Endothelial cell of umbilical vein (primary cell): ENCODE measurements around the gene PIF1. TPM values are rescaled to one million over a fixed set of nuclear protein-coding genes. Genes with fewer than 3 reads are reported as not detected.

Experiments
- BruUV-seq: library from RNA; stranded (reverse); fragments of 400-500 nt; replicated peaks from 2 replicates; lab custom pipeline; 2021; lab: Mats Ljungman, UMichigan
- CTCF ChIA-PET: fragments of 300-600, 350-600 bp; sonication (Branson Sonifier 250); formaldehyde crosslinking; loops from one replicate; lab custom pipeline; 2021; ENCODE audit warnings: antibody characterized with exemption, inconsistent platforms; lab: Charles Lee
- POLR2A ChIA-PET: fragments of 300-600, 350-600 bp; sonication (Branson Sonifier 250); formaldehyde crosslinking; loops from one replicate; lab custom pipeline; 2021; ENCODE audit warnings: antibody characterized with exemption, inconsistent platforms; lab: Charles Lee
- DNase-seq: peaks from one replicate; pipeline ENCODE4 v3.0.0-alpha.2; 2011; ENCODE audit warnings: low read depth, low spot score
- FAIRE-seq: peaks from 2 replicates; lab custom pipeline; 2011; peaks lifted over from hg19 to GRCh38; lab: Jason Lieb, UNC
- H2AFZ ChIP-seq: 2 replicates; pipeline ENCODE4 v1.6.0; 2012; ENCODE audit warnings: low read depth, low read length, control low read depth, inconsistent platforms
- H3K27ac ChIP-seq: 2 replicates; pipeline ENCODE4 v1.5.1; 2011; ENCODE audit warnings: low read depth, mild to moderate bottlenecking, control low read depth, low read length, moderate library complexity; ENCODE audit not compliant: insufficient read depth
- H3K27me3 ChIP-seq, 2 experiments: 2 replicates each; pipeline versions ENCODE4 v1.6.0 to v1.6.1; 2011; ENCODE audit warnings: low read length in 2 of 2, mixed read lengths in 1 of 2; ENCODE audit not compliant: control insufficient read depth in 2 of 2, insufficient read depth in 2 of 2
- H3K36me3 ChIP-seq, 2 experiments: 2 replicates in 1 of 2; 3 replicates in 1 of 2; pipeline ENCODE4 v1.5.1; 2011; ENCODE audit warnings: low read length in 2 of 2, mild to moderate bottlenecking in 1 of 2, moderate library complexity in 1 of 2; ENCODE audit not compliant: control insufficient read depth in 2 of 2, insufficient read depth in 2 of 2; ENCODE audit errors: extremely low read depth in 1 of 2
- H3K4me1 ChIP-seq: 3 replicates; pipeline ENCODE4 v1.5.1; 2011; ENCODE audit warnings: mild to moderate bottlenecking, low read length; ENCODE audit not compliant: control insufficient read depth, insufficient read depth; ENCODE audit errors: extremely low read depth
- H3K4me2 ChIP-seq: 2 replicates; pipeline ENCODE4 v1.6.1; 2011; ENCODE audit warnings: low read length, control low read depth, mixed read lengths; ENCODE audit not compliant: insufficient read depth
- H3K4me3 ChIP-seq, 3 experiments: fragments of 200-600 bp in 1 of 3; sonication (generic), shearing (Covaris generic) in 1 of 3; replicated peaks in 1 of 3; 2 replicates each; pipeline ENCODE4 v1.5.1; 2011 to 2016; ENCODE audit warnings: control low read depth in 3 of 3, low read length in 3 of 3, mild to moderate bottlenecking in 2 of 3, inconsistent platforms in 1 of 3, low read depth in 1 of 3, moderate library complexity in 1 of 3; ENCODE audit not compliant: insufficient read depth in 1 of 3
- H3K79me2 ChIP-seq: 2 replicates; pipeline ENCODE4 v1.6.0; 2012; ENCODE audit warnings: low read length, inconsistent platforms; ENCODE audit not compliant: control insufficient read depth, insufficient read depth
- H3K9ac ChIP-seq: replicated peaks from 2 replicates; pipeline ENCODE3; 2011; ENCODE audit warnings: low read length, control low read depth; ENCODE audit not compliant: insufficient read depth; ENCODE audit errors: extremely low read depth
- H3K9me1 ChIP-seq: replicated peaks from 3 replicates; pipeline ENCODE4 v1.6.0; 2011; ENCODE audit warnings: mild to moderate bottlenecking, low read length; ENCODE audit not compliant: control insufficient read depth, insufficient read depth; ENCODE audit errors: extremely low read depth
- H3K9me3 ChIP-seq: replicated peaks from 2 replicates; pipeline ENCODE4 v1.5.1; 2012; ENCODE audit warnings: low read length, inconsistent platforms; ENCODE audit not compliant: control insufficient read depth, insufficient read depth
- H4K20me1 ChIP-seq: replicated peaks from 2 replicates; pipeline ENCODE3; 2011; ENCODE audit warnings: mild to moderate bottlenecking, low read length; ENCODE audit not compliant: control insufficient read depth, insufficient read depth; ENCODE audit errors: extremely low read depth
- EZH2 ChIP-seq: IDR thresholded peaks from 2 replicates; pipeline ENCODE4 v1.6.1; 2012; ENCODE audit warnings: borderline replicate concordance, low read depth, mild to moderate bottlenecking, moderate library complexity, low read length, inconsistent platforms; ENCODE audit not compliant: severe bottlenecking
- FOS ChIP-seq: IDR thresholded peaks from 2 replicates; pipeline ENCODE4 v1.6.1; 2011; ENCODE audit warnings: mild to moderate bottlenecking, low read length, moderate library complexity, borderline replicate concordance; ENCODE audit not compliant: insufficient read depth
- GATA2 ChIP-seq: IDR thresholded peaks from 2 replicates; pipeline ENCODE4 v1.7.0; 2011; ENCODE audit warnings: low read depth, mild to moderate bottlenecking, moderate library complexity, mixed read lengths, low read length; ENCODE audit not compliant: insufficient read length, insufficient read depth
- JUN ChIP-seq: IDR thresholded peaks from 2 replicates; pipeline ENCODE4 v1.6.1; 2011; ENCODE audit warnings: borderline replicate concordance, low read depth; ENCODE audit not compliant: insufficient read length, insufficient read depth
- MYC ChIP-seq: IDR thresholded peaks from one replicate; pipeline ENCODE4 v1.6.1; 2011; ENCODE audit warnings: mild to moderate bottlenecking, low read depth, low read length
- POLR2A ChIP-seq: IDR thresholded peaks from 2 replicates; pipeline ENCODE4 v1.6.1; 2012; ENCODE audit warnings: low read depth, mild to moderate bottlenecking, control low read depth, low read length
- POLR2AphosphoS5 ChIP-seq: IDR thresholded peaks from 2 replicates; pipeline ENCODE4 v1.6.1; 2012; ENCODE audit warnings: low read depth, mild to moderate bottlenecking, control low read depth, low read length, moderate library complexity; ENCODE audit not compliant: insufficient read depth
- dilution Hi-C: fragments of 300-500 bp; cut with MboI; formaldehyde crosslinking; loops from one replicate; pipeline ENCODE4 v1.15.0; 2019; ENCODE audit warnings: low sequenced_read_pairs; ENCODE audit not compliant: extremely low pct_ligation_motif_present
- intact Hi-C: fragments of 100-400 bp; cut with micrococcal nuclease; formaldehyde crosslinking; loops from one replicate; pipeline ENCODE4 v1.10.0; 2022
- polyA plus RNA-seq, 4 experiments: library from polyadenylated mRNA; depleted of rRNA in 3 of 4; stranded (reverse) in 3 of 4; unstranded in 1 of 4; fragments of >200 nt; gene quantifications; 2 replicates each; pipeline versions ENCODE4 v1.2.1 to v1.2.3, GENCODE V29; 2011 to 2012; ENCODE audit warnings: missing spikeins in 1 of 4
- total RNA-seq: library from RNA; stranded (reverse); gene quantifications from 2 replicates; pipeline ENCODE4 v1.2.3, GENCODE V29; 2021
- TF ChIP-seq, protein P1 (sequence below), 2 donors: IDR thresholded peaks; 1 replicate in 1 of 2; 2 replicates in 1 of 2; pipeline ENCODE4 v1.5.1; 2011; ENCODE audit warnings: low read length in 2 of 2, mild to moderate bottlenecking in 2 of 2, moderate library complexity in 2 of 2, control low read depth in 1 of 2, inconsistent platforms in 1 of 2, low read depth in 1 of 2; ENCODE audit not compliant: insufficient read depth in 1 of 2; ENCODE audit errors: extremely low read depth in 1 of 2
- TF ChIP-seq, protein P2 (sequence below): IDR thresholded peaks from 2 replicates; pipeline ENCODE4 v1.6.1; 2011; ENCODE audit not compliant: insufficient read depth, insufficient read length

Gene PIF1
- total and polyA plus RNA-seq, 2 donors (not counting 3 experiments of a cell fraction or from before 2014, with no cell fraction given), result 18.6 to 52.7 TPM

DNA sequence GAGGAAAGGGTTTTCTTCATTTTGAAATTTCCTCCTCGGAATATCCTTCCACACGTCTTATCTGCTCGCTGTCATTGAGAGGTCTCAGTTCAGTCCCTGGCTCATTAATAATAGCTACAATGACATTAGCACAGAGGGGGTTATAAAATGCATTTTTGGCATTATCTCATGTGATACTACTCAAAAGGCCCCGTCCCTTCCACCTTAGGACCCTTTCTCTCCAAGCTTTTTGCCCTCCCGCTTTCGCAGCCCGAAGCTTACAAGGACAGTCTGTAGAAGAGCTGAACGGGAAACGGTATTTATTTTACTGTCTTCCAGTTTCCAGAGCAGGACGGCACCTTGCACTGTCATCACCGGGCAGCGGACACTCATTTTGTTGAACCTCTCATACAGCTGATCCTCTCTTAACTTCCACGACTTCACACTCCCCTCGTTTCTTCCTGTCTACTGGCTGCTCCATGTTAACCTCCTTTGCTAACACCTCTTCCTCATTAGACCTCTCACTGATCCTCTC, 10.6 kb upstream of the PIF1 start:
- FAIRE-seq (no peak), DNase-seq (no peak)
- Histone ChIP-seq H3K36me3 (no peaks in the 10 kb centered on the region), H3K9ac (no peak overlapping the region), H3K4me3 (no peak overlapping the region), H3K27me3 (no peaks in the 10 kb centered on the region), H3K79me2 (no peaks in the 10 kb centered on the region), H3K27ac (no peak overlapping the region), H2AFZ (peak overlapping the region; percentile 60), H3K9me1 (no peaks in the 10 kb centered on the region), H3K4me2 (peak overlapping the region; percentile 44), H4K20me1 (no peaks in the 10 kb centered on the region), H3K4me1 (peaks cover 10% of the 10 kb centered on the region), H3K9me3 (no peaks in the 10 kb centered on the region)
- BruUV-seq, result no TSS peak
- TF ChIP-seq MYC, result no peak
- TF ChIP-seq GATA2, result no peak
- no peak for TF ChIP-seq FOS
- TF ChIP-seq POLR2AphosphoS5, result no peak
- TF ChIP-seq POLR2A, result no peak
- TF ChIP-seq, protein P1, sequence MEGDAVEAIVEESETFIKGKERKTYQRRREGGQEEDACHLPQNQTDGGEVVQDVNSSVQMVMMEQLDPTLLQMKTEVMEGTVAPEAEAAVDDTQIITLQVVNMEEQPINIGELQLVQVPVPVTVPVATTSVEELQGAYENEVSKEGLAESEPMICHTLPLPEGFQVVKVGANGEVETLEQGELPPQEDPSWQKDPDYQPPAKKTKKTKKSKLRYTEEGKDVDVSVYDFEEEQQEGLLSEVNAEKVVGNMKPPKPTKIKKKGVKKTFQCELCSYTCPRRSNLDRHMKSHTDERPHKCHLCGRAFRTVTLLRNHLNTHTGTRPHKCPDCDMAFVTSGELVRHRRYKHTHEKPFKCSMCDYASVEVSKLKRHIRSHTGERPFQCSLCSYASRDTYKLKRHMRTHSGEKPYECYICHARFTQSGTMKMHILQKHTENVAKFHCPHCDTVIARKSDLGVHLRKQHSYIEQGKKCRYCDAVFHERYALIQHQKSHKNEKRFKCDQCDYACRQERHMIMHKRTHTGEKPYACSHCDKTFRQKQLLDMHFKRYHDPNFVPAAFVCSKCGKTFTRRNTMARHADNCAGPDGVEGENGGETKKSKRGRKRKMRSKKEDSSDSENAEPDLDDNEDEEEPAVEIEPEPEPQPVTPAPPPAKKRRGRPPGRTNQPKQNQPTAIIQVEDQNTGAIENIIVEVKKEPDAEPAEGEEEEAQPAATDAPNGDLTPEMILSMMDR (IDR thresholded peaks at IDR 0.05; ENCODE audit: extremely low read depth in 1 of 2, insufficient read depth in 1 of 2, low read depth in 1 of 2, low read length in 2 of 2), result no peak
- TF ChIP-seq EZH2, result no peak
- no peak for TF ChIP-seq JUN
- TF ChIP-seq, protein P2, sequence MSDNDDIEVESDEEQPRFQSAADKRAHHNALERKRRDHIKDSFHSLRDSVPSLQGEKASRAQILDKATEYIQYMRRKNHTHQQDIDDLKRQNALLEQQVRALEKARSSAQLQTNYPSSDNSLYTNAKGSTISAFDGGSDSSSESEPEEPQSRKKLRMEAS, result no peak
- dilution Hi-C loops (no loop called here), intact Hi-C loops (no loop called here)
- CTCF ChIA-PET, result interaction anchor here (0.8 to 1.7 kb wide), 21 partner anchors 8 to 149 kb away, joined by 3 to 12 read pairs (median 4); partner anchors contain the start of gene PIF1
- POLR2A ChIA-PET, result interaction anchor here (1.0 kb wide), 1 partner anchor 61 kb away, joined by 3 read pairs; no protein-coding TSS in a partner anchor
